ENCODE data around the gene SERPINA5.

DNA sequence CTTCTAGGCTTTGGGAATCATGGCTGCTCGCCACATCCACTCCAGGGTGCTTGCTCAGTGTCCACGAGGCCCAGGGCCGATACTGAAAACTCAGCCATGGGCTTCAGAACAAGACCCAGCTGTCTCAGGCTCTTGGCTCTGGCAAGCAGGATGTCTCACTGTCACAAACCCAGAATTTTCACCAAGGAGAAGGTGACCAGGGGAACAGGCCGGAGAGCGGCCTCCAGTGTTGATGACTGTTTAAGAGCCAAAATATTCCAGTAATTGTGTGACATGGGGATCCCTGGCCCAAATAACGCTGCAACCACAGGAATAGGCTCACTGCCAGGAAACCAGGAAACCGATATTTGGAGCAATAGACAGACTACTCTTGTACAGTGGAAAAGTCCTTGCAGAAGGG lies 9.8 kb upstream of the SERPINA5 start:
- TF ChIP-seq, protein P1, sequence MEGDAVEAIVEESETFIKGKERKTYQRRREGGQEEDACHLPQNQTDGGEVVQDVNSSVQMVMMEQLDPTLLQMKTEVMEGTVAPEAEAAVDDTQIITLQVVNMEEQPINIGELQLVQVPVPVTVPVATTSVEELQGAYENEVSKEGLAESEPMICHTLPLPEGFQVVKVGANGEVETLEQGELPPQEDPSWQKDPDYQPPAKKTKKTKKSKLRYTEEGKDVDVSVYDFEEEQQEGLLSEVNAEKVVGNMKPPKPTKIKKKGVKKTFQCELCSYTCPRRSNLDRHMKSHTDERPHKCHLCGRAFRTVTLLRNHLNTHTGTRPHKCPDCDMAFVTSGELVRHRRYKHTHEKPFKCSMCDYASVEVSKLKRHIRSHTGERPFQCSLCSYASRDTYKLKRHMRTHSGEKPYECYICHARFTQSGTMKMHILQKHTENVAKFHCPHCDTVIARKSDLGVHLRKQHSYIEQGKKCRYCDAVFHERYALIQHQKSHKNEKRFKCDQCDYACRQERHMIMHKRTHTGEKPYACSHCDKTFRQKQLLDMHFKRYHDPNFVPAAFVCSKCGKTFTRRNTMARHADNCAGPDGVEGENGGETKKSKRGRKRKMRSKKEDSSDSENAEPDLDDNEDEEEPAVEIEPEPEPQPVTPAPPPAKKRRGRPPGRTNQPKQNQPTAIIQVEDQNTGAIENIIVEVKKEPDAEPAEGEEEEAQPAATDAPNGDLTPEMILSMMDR (IDR thresholded peaks at IDR 0.05), result no peak
- TF ChIP-seq POLR2AphosphoS5 (IDR thresholded peaks at IDR 0.05) (no peak), EP300 (IDR thresholded peaks at IDR 0.05) (no peak)
